GM21526 (cell line): Measurements from ENCODE around the gene MOB3C.

Source experiments
- ATAC-seq: cut with Tn5 transposase; IDR thresholded peaks from one replicate; pipeline ENCODE4 v1.9.1; 2021; ENCODE audit warnings: moderate library complexity; ENCODE audit not compliant: unreplicated experiment, low FRiP score

MOB3C gene

GRCh38 chr1:46639547-46639946 is 22.9 kb upstream of the MOB3C start:
- ATAC-seq, result no peak

GRCh38 chr1:46638921-46639320 is 22.3 kb upstream of the MOB3C start:
- ATAC-seq, result no peak

- no peak for ATAC-seq
Observed at GRCh38 chr1:46637444-46638083, 21.0 kb upstream of the MOB3C start.

GRCh38 chr1:46635205-46635604 is 18.6 kb upstream of the MOB3C start:
- ATAC-seq, result no peak

- ATAC-seq, result no peak
Observed at GRCh38 chr1:46630719-46631118, 14.1 kb upstream of the MOB3C start.

GRCh38 chr1:46623743-46624644 is 7.4 kb upstream of the MOB3C start:
- ATAC-seq, result no peak

- no peak for ATAC-seq
Observed at GRCh38 chr1:46622344-46622743, 5.7 kb upstream of the MOB3C start.

- no peak for ATAC-seq
Observed at GRCh38 chr1:46621930-46622329, 5.3 kb upstream of the MOB3C start.

- no peak for ATAC-seq
Observed at GRCh38 chr1:46619656-46620258, 3.1 kb upstream of the MOB3C start.

GRCh38 chr1:46618754-46619415 is 2.3 kb upstream of the MOB3C start:
- no peak for ATAC-seq

GRCh38 chr1:46617833-46618232 is 1.2 kb upstream of the MOB3C start:
- ATAC-seq, result no peak

- no peak for ATAC-seq
Observed at GRCh38 chr1:46617108-46617800, 643 bp upstream of the MOB3C start.

GRCh38 chr1:46615735-46616134 is 876 bp downstream of the MOB3C start:
- ATAC-seq, result no peak

- no peak for ATAC-seq
Observed at GRCh38 chr1:46615088-46615487, 1.5 kb downstream of the MOB3C start.

GRCh38 chr1:46614604-46614984 is 2.0 kb downstream of the MOB3C start:
- no peak for ATAC-seq

- peak; percentile 33 for ATAC-seq
Observed at GRCh38 chr1:46613661-46614603, 2.7 kb downstream of the MOB3C start.

GRCh38 chr1:46612937-46613660 is 3.5 kb downstream of the MOB3C start:
- no peak for ATAC-seq

- ATAC-seq, result no peak
Observed at GRCh38 chr1:46611691-46612221, 4.9 kb downstream of the MOB3C start.
